ENCODE measurements around the gene ASMTL. TPM values are rescaled to one million over a fixed set of nuclear protein-coding genes. Genes with fewer than 3 reads are reported as not detected.

The ASMTL gene
- total and polyA plus RNA-seq, 2 experiments from 2014 or later: 10.1 to 31.0 TPM

GRCh38 chrX:1388651-1389050 is 64.1 kb downstream of the ASMTL start:
- H3K79me2 ChIP-seq: peaks cover 51% of the 10 kb centered on the region
- H2AFZ ChIP-seq: no peak overlapping the region
- H3K36me3 ChIP-seq (replicated peaks; ENCODE audit: insufficient read depth, low read depth): no peaks in the 10 kb centered on the region
- no peaks in the 10 kb centered on the region for H3K9me3 ChIP-seq (ENCODE audit: low read depth)
- no peak overlapping the region for H3K4me3 ChIP-seq
- H3K4me1 ChIP-seq (ENCODE audit: insufficient read depth): peaks cover 15% of the 10 kb centered on the region
- peaks cover 52% of the 10 kb centered on the region for H4K20me1 ChIP-seq (ENCODE audit: insufficient read depth, poor library complexity, severe bottlenecking)
- no peaks in the 10 kb centered on the region for H3K9me2 ChIP-seq (replicated peaks; ENCODE audit: insufficient read depth)
- TF ChIP-seq EZH2 (IDR thresholded peaks at IDR 0.05; ENCODE audit: borderline replicate concordance) (no peak), EZH2phosphoT487 (IDR thresholded peaks at IDR 0.05; ENCODE audit: low read depth, severe bottlenecking, unreplicated experiment) (no peak), CTCF (IDR thresholded peaks at IDR 0.05; ENCODE audit: poor library complexity) (no peak)
- WGBS (ENCODE audit: low lambda C conversion rate, missing lambda C conversion rate): 84% methylated on average over 4 of the region's 4 CpGs
- H3K27me3 ChIP-seq: no peaks in the 10 kb centered on the region
- H3K27ac ChIP-seq: no peak overlapping the region
- H3K4me2 ChIP-seq: peak overlapping the region; percentile 33
- DNase-seq (ENCODE audit: low spot score): no peak

- Histone ChIP-seq H4K20me1 (ENCODE audit: insufficient read depth, poor library complexity, severe bottlenecking) (peaks cover 52% of the 10 kb centered on the region), H3K36me3 (replicated peaks; ENCODE audit: insufficient read depth, low read depth) (no peaks in the 10 kb centered on the region)
- WGBS (ENCODE audit: low lambda C conversion rate, missing lambda C conversion rate): 97% methylated on average over 34 of the region's 43 CpGs
Observed at GRCh38 chrX:1387141-1387776, 65.5 kb downstream of the ASMTL start.

GRCh38 chrX:1386338-1387127 is 66.2 kb downstream of the ASMTL start:
- peaks cover 15% of the 10 kb centered on the region for H3K4me1 ChIP-seq (ENCODE audit: insufficient read depth)
- no peaks in the 10 kb centered on the region for H3K9me3 ChIP-seq (ENCODE audit: low read depth)
- no peaks in the 10 kb centered on the region for H3K27me3 ChIP-seq
- H3K4me3 ChIP-seq: no peak overlapping the region
- H4K20me1 ChIP-seq (ENCODE audit: insufficient read depth, poor library complexity, severe bottlenecking): peaks cover 52% of the 10 kb centered on the region
- no peak for TF ChIP-seq CTCF (IDR thresholded peaks at IDR 0.05; ENCODE audit: poor library complexity)
- TF ChIP-seq EZH2phosphoT487 (IDR thresholded peaks at IDR 0.05; ENCODE audit: low read depth, severe bottlenecking, unreplicated experiment): no peak
- no peak for TF ChIP-seq EZH2 (IDR thresholded peaks at IDR 0.05; ENCODE audit: borderline replicate concordance)
- H3K27ac ChIP-seq: no peak overlapping the region
- H2AFZ ChIP-seq: no peak overlapping the region
- DNase-seq (ENCODE audit: low spot score): no peak
- no peak overlapping the region for H3K4me2 ChIP-seq
- 98% methylated on average over 40 of the region's 41 CpGs for WGBS (ENCODE audit: low lambda C conversion rate, missing lambda C conversion rate)
- no peaks in the 10 kb centered on the region for H3K36me3 ChIP-seq (replicated peaks; ENCODE audit: insufficient read depth, low read depth)
- peaks cover 43% of the 10 kb centered on the region for H3K79me2 ChIP-seq
- no peaks in the 10 kb centered on the region for H3K9me2 ChIP-seq (replicated peaks; ENCODE audit: insufficient read depth)

More at GRCh38 chrX:1387141-1387776, 65.5 kb downstream of the ASMTL start:
- no peak overlapping the region for H3K27ac ChIP-seq
- no peak overlapping the region for H3K4me3 ChIP-seq
- no peaks in the 10 kb centered on the region for H3K27me3 ChIP-seq
- no peaks in the 10 kb centered on the region for H3K9me2 ChIP-seq (replicated peaks; ENCODE audit: insufficient read depth)
- peaks cover 15% of the 10 kb centered on the region for H3K4me1 ChIP-seq (ENCODE audit: insufficient read depth)
- no peak overlapping the region for H3K4me2 ChIP-seq
- no peaks in the 10 kb centered on the region for H3K9me3 ChIP-seq (ENCODE audit: low read depth)
- TF ChIP-seq CTCF (IDR thresholded peaks at IDR 0.05; ENCODE audit: poor library complexity) (no peak), EZH2phosphoT487 (IDR thresholded peaks at IDR 0.05; ENCODE audit: low read depth, severe bottlenecking, unreplicated experiment) (no peak), EZH2 (IDR thresholded peaks at IDR 0.05; ENCODE audit: borderline replicate concordance) (no peak)
- no peak overlapping the region for H2AFZ ChIP-seq
- peaks cover 43% of the 10 kb centered on the region for H3K79me2 ChIP-seq
- DNase-seq (ENCODE audit: low spot score): no peak

Data from hepatocyte (in vitro differentiated cells).